Lower leg skin (tissue), 3 donors: ENCODE data around the gene MAN1A2.

Experiments used
- CTCF ChIP-seq, 3 donors: fragments of 450-650 bp; IDR thresholded peaks; one replicate each; pipeline ENCODE4 v1.5.1; 2016; ENCODE audit warnings: antibody characterized with exemption in 3 of 3, mild to moderate bottlenecking in 3 of 3, moderate library complexity in 2 of 3
- POLR2A ChIP-seq, 2 donors: fragments of 450-650 bp; IDR thresholded peaks; one replicate each; pipeline ENCODE4 v1.6.1; 2016 to 2017; ENCODE audit warnings: antibody characterized with exemption in 2 of 2, mild to moderate bottlenecking in 1 of 2, moderate library complexity in 1 of 2

- TF ChIP-seq CTCF (IDR thresholded peaks at IDR 0.05) (no peak), POLR2A (IDR thresholded peaks at IDR 0.05) (no peak)
These were observed 205.3 kb downstream of the MAN1A2 start for GRCh38 chr1:117572546-117572945.
